MM.1S (cell line): ENCODE results near the gene MAP3K5.

Experiments
- DNase-seq: peaks from one replicate; pipeline ENCODE4 v3.0.0-alpha.2; 2015
- H2AFZ ChIP-seq: fragments of 300-600 bp; sonication (generic); 2 replicates; pipeline ENCODE4 v1.6.0; 2016; ENCODE audit warnings: antibody characterized with exemption, low read length
- H3F3A ChIP-seq: fragments of 300-600 bp; sonication (generic); 2 replicates; pipeline ENCODE4 v1.6.1; 2016; ENCODE audit warnings: mild to moderate bottlenecking, antibody characterized with exemption, low read length, moderate library complexity, mixed read lengths; ENCODE audit not compliant: insufficient read depth
- H3K27ac ChIP-seq: fragments of 300-600 bp; sonication (generic); 2 replicates; pipeline ENCODE4 v1.5.1; 2016; ENCODE audit warnings: mild to moderate bottlenecking, low read length
- H3K27me3 ChIP-seq: fragments of 300-600 bp; sonication (generic); replicated peaks from 2 replicates; pipeline ENCODE4 v1.6.0; 2016; ENCODE audit warnings: low read length; ENCODE audit not compliant: insufficient read depth
- H3K36me3 ChIP-seq: fragments of 300-600 bp; sonication (generic); replicated peaks from 2 replicates; pipeline ENCODE4 v1.6.1; 2016; ENCODE audit warnings: mild to moderate bottlenecking, low read length, mixed read lengths; ENCODE audit not compliant: insufficient read depth
- H3K4me1 ChIP-seq: fragments of 300-600 bp; sonication (generic); 2 replicates; pipeline ENCODE4 v1.6.1; 2016; ENCODE audit warnings: low read length, mixed read lengths
- H3K4me2 ChIP-seq: fragments of 300-600 bp; sonication (generic); 2 replicates; pipeline ENCODE4 v1.6.0; 2016; ENCODE audit warnings: low read depth, low read length
- H3K4me3 ChIP-seq: fragments of 300-600 bp; sonication (generic); 2 replicates; pipeline ENCODE4 v1.5.1; 2016; ENCODE audit warnings: low read length, mixed read lengths
- H3K79me2 ChIP-seq: fragments of 300-600 bp; sonication (generic); 2 replicates; pipeline ENCODE4 v1.6.1; 2016; ENCODE audit warnings: mixed run types, low read length, mixed read lengths
- H3K9ac ChIP-seq: fragments of 300-600 bp; sonication (generic); 2 replicates; pipeline ENCODE4 v1.6.1; 2016; ENCODE audit warnings: low read length, mixed read lengths
- H3K9me2 ChIP-seq: fragments of 300-600 bp; sonication (generic); replicated peaks from 2 replicates; pipeline ENCODE4 v1.6.1; 2016; ENCODE audit warnings: mild to moderate bottlenecking, low read length, mixed read lengths; ENCODE audit not compliant: insufficient read depth
- H3K9me3 ChIP-seq: fragments of 300-600 bp; sonication (generic); replicated peaks from 2 replicates; pipeline ENCODE4 v1.6.1; 2016; ENCODE audit warnings: mild to moderate bottlenecking, low read length, mixed read lengths; ENCODE audit not compliant: insufficient read depth
- H4K20me1 ChIP-seq: fragments of 300-600 bp; sonication (generic); 2 replicates; pipeline ENCODE4 v1.6.1; 2016; ENCODE audit warnings: mild to moderate bottlenecking, low read length, moderate library complexity, mixed read lengths; ENCODE audit not compliant: insufficient read depth
- CTCF ChIP-seq: fragments of 300-600 bp; sonication (generic); IDR thresholded peaks from 2 replicates; pipeline ENCODE4 v1.5.1; 2016; ENCODE audit warnings: antibody characterized with exemption, low read length, mixed read lengths
- EZH2 ChIP-seq: fragments of 300-600 bp; sonication (generic); optimal IDR thresholded peaks from 2 replicates; pipeline ENCODE3; 2017; ENCODE audit warnings: low read depth, mild to moderate bottlenecking, antibody characterized with exemption, low read length, mixed read lengths
- EZH2phosphoT487 ChIP-seq: fragments of 300-600 bp; sonication (generic); IDR thresholded peaks from 2 replicates; pipeline ENCODE4 v1.6.1; 2018; ENCODE audit warnings: antibody characterized with exemption, low read length

Gene MAP3K5

GRCh38 chr6:136822376-136823127, 30.3 kb upstream of the MAP3K5 start, which contains the start of gene PEX7:
TSS of gene PEX7 (plus strand) at chr6:136822592. CDS start at chr6:136822666, 74 bp downstream.
- Histone ChIP-seq H3K4me1 (no peaks in the 10 kb centered on the region), H3K9me2 (no peaks in the 10 kb centered on the region), H3K79me2 (no peaks in the 10 kb centered on the region), H3K9me3 (no peaks in the 10 kb centered on the region), H3F3A (no peaks in the 10 kb centered on the region), H3K27me3 (0 out of 2 replicates have a peak, but pooled peaks cover 5% of the 10 kb centered on the region), H4K20me1 (no peaks in the 10 kb centered on the region), H3K27ac (peak within 1 kb of the TSS; percentile 41; the same call in 1 of the 2 replicates), H3K4me2 (peak within 1 kb of the TSS; percentile 71), H3K9ac (peak within 1 kb of the TSS; percentile 74; the same call in 1 of the 2 replicates), H2AFZ (peak within 1 kb of the TSS; percentile 91), H3K36me3 (no peaks in the 10 kb centered on the region), H3K4me3 (peak within 1 kb of the TSS; percentile 65)
- DNase-seq: peak; percentile 89
- TF ChIP-seq EZH2: no peak
- no peak for TF ChIP-seq EZH2phosphoT487
- TF ChIP-seq CTCF: peak; percentile 61

- Histone ChIP-seq H3F3A (no peaks in the 10 kb centered on the region), H3K36me3 (no peaks in the 10 kb centered on the region), H3K9ac (peak overlapping the region; percentile 74; the same call in 1 of the 2 replicates), H3K79me2 (no peaks in the 10 kb centered on the region), H3K9me3 (no peaks in the 10 kb centered on the region), H4K20me1 (no peaks in the 10 kb centered on the region), H3K4me1 (no peaks in the 10 kb centered on the region), H3K4me2 (peak overlapping the region; percentile 71), H3K27ac (no peak overlapping the region), H3K9me2 (no peaks in the 10 kb centered on the region), H3K4me3 (peak overlapping the region; percentile 65), H3K27me3 (0 out of 2 replicates have a peak, but pooled peaks cover 5% of the 10 kb centered on the region), H2AFZ (peak overlapping the region; percentile 85)
- DNase-seq: no peak
- no peak for TF ChIP-seq EZH2phosphoT487
Measured at GRCh38 chr6:136822046-136822375, 29.7 kb upstream of the MAP3K5 start.

- Histone ChIP-seq H3K27ac (no peak overlapping the region), H3K36me3 (no peaks in the 10 kb centered on the region), H3K9ac (no peak overlapping the region), H3F3A (no peaks in the 10 kb centered on the region), H3K4me2 (no peak overlapping the region), H2AFZ (no peak overlapping the region), H3K9me3 (no peaks in the 10 kb centered on the region), H3K4me3 (no peak overlapping the region), H3K4me1 (no peaks in the 10 kb centered on the region), H3K79me2 (no peaks in the 10 kb centered on the region), H4K20me1 (no peaks in the 10 kb centered on the region), H3K9me2 (no peaks in the 10 kb centered on the region), H3K27me3 (0 out of 2 replicates have a peak, but pooled peaks cover 9% of the 10 kb centered on the region)
- DNase-seq: no peak
- no peak for TF ChIP-seq CTCF
- no peak for TF ChIP-seq EZH2
- no peak for TF ChIP-seq EZH2phosphoT487
Measured at GRCh38 chr6:136820561-136820960, 28.3 kb upstream of the MAP3K5 start.

GRCh38 chr6:136816656-136817055, 24.4 kb upstream of the MAP3K5 start:
- no peak overlapping the region for H2AFZ ChIP-seq

More at GRCh38 chr6:136816656-136817055, 24.4 kb upstream of the MAP3K5 start:
- no peaks in the 10 kb centered on the region for H3K4me1 ChIP-seq
- H3K9me3 ChIP-seq: no peaks in the 10 kb centered on the region
- no peak overlapping the region for H3K4me3 ChIP-seq
- DNase-seq: no peak
- TF ChIP-seq CTCF: no peak
- no peak for TF ChIP-seq EZH2
- no peak for TF ChIP-seq EZH2phosphoT487
- no peaks in the 10 kb centered on the region for H3K9me2 ChIP-seq
- H3K27me3 ChIP-seq: 0 out of 2 replicates have a peak, but pooled peaks cover 9% of the 10 kb centered on the region
- no peaks in the 10 kb centered on the region for H3F3A ChIP-seq
- H3K9ac ChIP-seq: no peak overlapping the region
- H3K27ac ChIP-seq: no peak overlapping the region
- no peak overlapping the region for H3K4me2 ChIP-seq
- H4K20me1 ChIP-seq: no peaks in the 10 kb centered on the region
- H3K79me2 ChIP-seq: no peaks in the 10 kb centered on the region
- H3K36me3 ChIP-seq: no peaks in the 10 kb centered on the region
